HG02981 (cell line): ENCODE results near the gene EFS.
"Not testable (repeated sequence)": the region's sequence is repeated elsewhere in the genome, so short reads cannot be mapped to it uniquely, and the experiment has no call there.

Source experiments
- ATAC-seq: cut with Tn5 transposase; IDR thresholded peaks from one replicate; pipeline ENCODE4 v1.9.1; 2021; ENCODE audit warnings: mild to moderate bottlenecking, moderate library complexity; ENCODE audit not compliant: unreplicated experiment

The EFS gene

GRCh38 chr14:23339506-23340268, 25.3 kb downstream of the EFS start:
- ATAC-seq: no peak

GRCh38 chr14:23335623-23336022, 29.3 kb downstream of the EFS start:
- ATAC-seq: no peak

- ATAC-seq: no peak
These were observed 36.8 kb downstream of the EFS start for GRCh38 chr14:23327947-23328744.

DNA sequence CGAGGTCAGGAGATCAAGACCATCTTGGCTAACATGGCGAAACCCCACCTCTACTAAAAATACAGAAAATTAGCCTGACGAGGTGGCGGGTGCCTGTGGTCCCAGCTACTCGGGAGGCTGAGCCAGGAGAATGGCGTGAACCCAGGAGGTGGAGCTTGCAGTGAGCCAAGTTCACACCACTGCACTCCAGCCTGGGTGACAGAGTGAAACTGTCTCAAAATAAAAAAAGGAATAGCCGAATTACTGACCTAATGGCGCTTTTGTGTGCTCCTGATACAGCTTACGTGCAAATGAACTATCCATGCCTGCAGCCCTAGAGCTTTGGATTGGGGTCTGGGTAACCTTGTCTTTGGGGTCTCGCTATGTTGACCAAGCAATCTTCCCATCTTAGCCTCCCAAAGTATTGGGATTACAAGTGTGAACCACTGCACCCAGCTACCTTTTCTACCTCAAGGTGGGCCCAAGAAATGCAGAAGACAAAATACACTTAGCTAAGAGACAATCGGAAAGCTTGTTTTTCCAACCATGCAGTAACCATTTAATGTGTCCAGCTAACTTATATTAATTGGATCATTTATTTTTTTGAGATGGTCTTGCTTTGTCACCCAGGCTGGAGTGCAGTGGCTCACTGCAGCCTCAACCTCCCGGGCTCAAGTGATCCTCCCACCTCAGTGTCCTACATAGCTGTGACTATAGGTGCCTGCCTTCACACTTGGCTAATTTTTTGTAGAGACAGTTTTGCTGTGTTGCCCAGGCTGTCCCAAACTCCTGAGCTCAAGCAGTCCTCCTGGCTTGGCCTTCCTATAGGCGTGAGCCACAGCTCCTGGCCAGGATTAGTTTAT, 38.3 kb downstream of the EFS start:
- no peak for ATAC-seq

- ATAC-seq: not testable (repeated sequence)
These were observed 39.2 kb downstream of the EFS start for GRCh38 chr14:23325746-23326145.

GRCh38 chr14:23324993-23325392, 40.0 kb downstream of the EFS start:
- ATAC-seq: no peak

- no peak for ATAC-seq
These were observed 40.5 kb downstream of the EFS start for GRCh38 chr14:23324455-23324846.

DNA sequence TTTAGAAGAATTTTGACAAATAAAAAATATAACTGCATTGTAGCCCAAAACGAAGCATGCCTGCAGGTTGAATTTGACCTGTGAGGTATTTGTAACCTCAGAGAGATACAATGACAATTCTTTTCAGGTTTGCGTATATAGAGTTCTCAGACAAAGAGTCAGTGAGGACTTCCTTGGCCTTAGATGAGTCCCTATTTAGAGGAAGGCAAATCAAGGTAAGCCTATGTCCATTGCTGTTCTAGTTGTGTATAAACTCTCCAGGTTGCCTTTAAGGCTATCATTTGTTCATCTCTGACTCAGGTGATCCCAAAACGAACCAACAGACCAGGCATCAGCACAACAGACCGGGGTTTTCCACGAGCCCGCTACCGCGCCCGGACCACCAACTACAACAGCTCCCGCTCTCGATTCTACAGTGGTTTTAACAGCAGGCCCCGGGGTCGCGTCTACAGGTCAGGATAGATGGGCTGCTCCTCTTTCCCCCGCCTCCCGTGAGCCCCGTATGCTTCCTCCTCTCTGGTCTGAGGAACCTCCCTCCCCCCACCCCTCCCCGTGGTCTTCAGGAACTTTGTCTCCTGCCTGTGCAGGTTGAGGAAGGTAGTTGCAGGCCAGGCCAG, 41.0 kb downstream of the EFS start:
- ATAC-seq: no peak

GRCh38 chr14:23322568-23323517, 42.1 kb downstream of the EFS start:
- ATAC-seq: no peak

GRCh38 chr14:23321572-23322547, 43.1 kb downstream of the EFS start:
- ATAC-seq: peak; percentile 3

DNA sequence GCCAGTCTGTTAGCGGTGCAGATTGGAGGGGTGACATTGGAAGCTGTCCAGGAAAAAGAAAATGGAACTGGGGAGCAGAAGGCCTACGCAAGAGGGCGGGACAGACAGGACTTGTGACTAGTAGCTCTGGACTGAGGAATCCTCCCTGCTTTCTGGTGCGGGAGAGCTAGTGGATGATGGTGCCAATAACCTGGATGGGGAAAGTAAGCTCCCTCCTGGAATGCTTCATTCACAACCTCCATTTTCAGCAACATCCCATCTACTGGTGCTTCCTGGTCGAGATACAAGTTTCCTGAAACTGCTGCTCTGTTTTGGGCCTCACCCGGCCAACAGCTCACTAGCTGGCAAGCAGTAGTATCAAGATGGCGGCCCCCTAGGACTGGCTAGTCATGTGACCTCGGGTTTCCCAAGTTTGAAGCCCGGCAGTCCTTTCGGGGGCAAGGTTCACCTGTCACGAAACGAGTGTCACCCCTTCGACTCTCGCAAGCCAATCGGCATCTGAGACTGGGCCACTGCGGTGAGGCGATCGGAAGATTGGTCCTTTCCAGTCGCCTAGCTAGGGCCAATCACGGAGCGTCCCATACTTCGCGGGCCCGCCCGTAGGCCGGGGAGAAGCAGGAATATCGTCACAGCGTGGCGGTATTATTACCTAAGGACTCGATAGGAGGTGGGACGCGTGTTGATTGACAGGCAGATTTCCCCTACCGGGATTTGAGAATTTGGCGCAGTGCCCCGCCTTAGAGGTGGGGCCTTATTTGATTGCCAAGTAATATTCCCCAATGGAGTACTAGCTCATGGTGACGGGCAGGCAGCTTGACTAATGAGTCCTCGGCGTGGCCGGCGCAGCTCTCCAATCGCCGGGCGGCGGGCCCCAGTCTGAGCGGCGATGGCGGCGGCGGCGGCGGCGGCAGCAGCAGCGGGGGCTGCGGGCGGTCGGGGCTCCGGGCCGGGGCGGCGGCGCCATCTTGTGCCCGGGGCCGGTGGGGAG, 44.1 kb downstream of the EFS start, which contains the start of gene PABPN1:
Gene PABPN1 (plus strand): TSS at position 874 of the 988 bp plus-strand sequence. CDS start 13 bp downstream, at position 887.
- peak; percentile 91 for ATAC-seq

DNA sequence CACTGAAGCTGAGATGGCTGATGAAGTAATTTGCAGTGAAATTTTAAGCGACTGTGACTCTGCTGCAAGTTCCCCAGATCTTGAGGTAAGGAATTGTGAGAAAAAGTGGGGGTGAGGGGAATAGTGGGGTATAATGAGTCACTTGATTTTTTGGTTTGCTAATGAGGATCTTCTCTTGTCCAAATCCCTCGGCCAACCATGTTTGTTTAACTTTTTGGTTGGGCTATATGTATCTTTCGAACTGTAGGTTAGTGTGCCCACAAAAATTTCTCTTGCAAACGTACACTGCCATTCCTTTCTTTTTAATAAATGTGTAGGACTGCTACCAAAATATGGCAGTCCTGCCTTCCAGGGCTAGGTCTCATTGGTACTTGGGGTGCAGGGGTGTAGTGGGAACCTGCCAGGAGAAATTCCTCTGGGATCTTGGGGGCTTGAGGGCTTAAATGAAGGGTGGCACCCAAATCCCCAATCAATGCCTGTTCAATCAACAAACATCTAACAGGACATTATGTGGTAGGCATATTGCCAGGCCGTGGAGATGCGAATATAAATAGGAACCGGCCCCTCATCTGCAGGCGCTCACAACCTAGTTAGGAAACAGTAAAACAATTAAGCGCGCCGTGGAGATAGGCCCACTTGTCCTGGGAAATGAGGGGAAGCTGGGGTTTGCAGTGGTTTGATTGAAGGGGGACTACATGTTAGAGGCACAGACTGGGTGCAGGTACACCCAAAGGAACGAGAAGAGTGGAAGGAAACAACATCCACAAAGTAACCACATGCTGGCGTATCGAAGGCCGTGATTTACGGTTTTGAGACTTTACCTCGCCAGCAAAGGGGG, 45.0 kb downstream of the EFS start:
- ATAC-seq: no peak

DNA sequence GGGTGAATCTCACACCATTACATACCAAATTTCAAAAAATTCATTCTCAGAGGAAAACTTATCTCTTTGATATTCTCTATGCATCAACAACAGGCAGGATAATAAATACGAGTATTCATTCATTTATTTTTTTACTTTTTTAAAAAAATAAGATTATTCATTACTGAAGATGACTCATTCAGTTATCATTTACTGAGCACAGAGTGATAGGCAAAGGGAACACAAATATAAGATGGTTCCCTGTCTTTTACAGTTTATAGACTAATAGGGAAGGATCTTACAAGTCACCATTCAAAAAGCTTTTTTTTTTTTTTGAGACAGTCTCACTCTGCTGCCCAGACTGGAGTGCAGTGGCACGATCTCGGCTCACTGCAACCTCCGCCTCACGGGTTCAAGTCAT, 48.7 kb downstream of the EFS start:
- ATAC-seq: no peak

DNA sequence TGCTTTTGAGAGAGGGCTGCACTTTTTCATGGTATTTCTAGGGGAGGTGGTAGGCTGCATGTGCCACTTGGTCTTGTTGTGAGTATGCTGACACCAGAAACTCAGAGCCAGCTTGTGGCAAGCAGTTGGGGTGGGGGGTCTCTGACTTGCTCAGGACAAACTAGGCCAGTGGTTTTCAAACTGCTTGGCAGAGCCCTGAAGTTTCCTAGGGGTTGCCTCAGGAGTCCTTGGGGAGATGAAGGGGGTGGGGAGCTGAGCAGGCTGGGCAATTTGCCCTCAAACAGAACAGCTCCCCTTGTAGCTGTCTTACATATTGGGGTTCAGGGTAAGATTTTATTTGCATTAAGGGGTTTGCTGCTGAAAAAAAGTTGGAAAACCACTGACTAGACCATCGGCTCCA, 54.4 kb downstream of the EFS start:
- no peak for ATAC-seq

GRCh38 chr14:23308721-23309445, 56.1 kb downstream of the EFS start:
- no peak for ATAC-seq
